GM12864 (cell line): Measurements from ENCODE around the gene EPHB2.

Experiments
- DNase-seq: peaks from one replicate; pipeline ENCODE4 v3.0.0-alpha.2; 2011; ENCODE audit warnings: low read depth
- H3K4me3 ChIP-seq: 2 replicates; pipeline ENCODE4 v1.5.1; 2011; ENCODE audit warnings: mild to moderate bottlenecking, low read depth, low read length, control low read depth
- TF ChIP-seq, protein P1 (sequence below): IDR thresholded peaks from 2 replicates; pipeline ENCODE4 v1.5.1; 2011; ENCODE audit warnings: low read depth, mild to moderate bottlenecking, moderate library complexity, low read length, control low read depth, inconsistent platforms; ENCODE audit errors: missing control alignments

The EPHB2 gene

DNA sequence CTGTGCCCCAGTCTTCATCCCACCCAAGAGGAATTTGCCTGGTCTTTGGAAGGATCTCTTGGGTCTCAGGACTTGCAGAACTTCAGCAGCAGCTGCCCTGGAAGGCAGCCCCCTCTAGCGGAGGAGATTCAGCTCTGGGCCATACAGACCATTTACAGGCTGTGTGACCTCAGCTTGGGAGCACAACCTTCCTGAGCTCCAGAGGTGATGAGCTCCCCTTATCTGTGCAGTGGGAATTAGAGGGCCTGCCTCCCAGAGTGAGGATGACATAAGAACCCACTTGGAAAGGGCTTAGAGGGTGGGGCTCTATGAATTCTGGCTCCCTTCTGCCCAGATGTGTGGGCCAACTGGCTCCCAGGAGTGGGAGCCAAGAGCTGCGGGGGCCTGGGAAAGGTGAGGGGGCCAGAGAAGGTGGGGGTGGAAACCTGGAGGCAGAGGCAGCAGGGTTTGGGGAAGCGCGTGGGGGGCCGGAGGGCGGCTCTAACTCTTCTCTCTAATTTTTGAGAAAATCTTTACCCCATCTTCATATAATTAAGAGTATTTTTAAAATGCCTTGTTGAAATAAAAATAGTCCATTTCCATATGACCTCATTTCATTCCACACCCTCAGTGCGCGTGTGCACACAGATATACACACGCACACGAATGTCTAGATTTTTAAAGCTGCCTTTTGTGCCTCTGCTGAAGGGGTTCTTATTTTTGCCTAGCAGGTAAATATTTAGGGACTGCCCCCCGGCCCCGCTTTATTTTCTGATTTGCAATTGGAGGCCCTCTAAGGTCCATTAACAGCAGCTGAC is 21.5 kb downstream of the EPHB2 start:
- no peak overlapping the region for H3K4me3 ChIP-seq
- TF ChIP-seq, protein P1, sequence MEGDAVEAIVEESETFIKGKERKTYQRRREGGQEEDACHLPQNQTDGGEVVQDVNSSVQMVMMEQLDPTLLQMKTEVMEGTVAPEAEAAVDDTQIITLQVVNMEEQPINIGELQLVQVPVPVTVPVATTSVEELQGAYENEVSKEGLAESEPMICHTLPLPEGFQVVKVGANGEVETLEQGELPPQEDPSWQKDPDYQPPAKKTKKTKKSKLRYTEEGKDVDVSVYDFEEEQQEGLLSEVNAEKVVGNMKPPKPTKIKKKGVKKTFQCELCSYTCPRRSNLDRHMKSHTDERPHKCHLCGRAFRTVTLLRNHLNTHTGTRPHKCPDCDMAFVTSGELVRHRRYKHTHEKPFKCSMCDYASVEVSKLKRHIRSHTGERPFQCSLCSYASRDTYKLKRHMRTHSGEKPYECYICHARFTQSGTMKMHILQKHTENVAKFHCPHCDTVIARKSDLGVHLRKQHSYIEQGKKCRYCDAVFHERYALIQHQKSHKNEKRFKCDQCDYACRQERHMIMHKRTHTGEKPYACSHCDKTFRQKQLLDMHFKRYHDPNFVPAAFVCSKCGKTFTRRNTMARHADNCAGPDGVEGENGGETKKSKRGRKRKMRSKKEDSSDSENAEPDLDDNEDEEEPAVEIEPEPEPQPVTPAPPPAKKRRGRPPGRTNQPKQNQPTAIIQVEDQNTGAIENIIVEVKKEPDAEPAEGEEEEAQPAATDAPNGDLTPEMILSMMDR = peak; percentile 52
- no peak for DNase-seq

DNA sequence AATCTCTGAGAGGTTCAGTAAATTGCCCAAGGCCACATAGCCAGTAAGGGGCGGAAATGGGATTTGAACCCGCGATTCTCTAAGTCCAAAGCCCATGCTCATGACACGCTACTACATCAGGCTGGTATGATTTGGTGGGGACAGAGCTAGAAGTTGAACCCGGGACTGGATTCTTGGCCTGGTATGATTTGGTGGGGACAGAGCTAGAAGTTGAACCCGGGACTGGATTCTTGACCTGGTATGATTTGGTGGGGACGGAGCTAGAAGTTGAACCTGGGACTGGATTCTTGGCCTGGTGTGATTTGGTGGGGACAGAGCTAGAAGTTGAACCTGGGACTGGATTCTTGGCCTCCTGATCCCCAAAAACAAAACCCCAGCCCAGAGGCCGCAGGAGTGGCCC is 23.0 kb downstream of the EPHB2 start:
- TF ChIP-seq, protein P1 = no peak
- no peak for DNase-seq
- no peak overlapping the region for H3K4me3 ChIP-seq

DNA sequence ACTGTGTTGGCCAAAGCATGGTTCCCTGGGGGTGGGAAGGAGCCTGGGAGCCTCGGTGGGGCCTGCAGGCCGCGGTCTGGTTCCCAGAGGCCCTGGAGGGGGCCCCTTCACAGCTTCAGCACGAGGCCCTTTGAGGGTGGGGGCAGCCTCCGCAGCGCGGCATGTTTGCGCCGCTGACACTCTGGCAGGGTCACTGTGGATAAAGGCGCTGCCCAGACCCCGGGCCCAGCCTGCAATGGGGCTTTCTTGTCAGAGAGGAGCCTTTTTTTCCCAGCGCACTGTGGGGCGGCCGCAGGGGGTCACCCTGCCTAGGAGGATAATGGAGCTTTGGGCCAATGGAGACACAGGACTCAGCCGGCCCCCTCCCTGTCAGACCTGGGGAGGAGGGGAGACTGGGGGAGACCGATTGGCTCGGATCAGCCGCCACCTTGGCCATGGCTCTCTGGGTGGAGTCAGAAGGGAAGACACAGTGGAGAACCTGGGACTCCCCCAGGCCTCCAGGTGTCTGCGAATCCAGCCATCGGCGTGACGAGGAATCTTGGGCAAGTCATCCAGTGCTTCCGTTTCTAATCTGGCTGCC is 26.0 kb downstream of the EPHB2 start:
- DNase-seq = no peak
- TF ChIP-seq, protein P1 = no peak

DNA sequence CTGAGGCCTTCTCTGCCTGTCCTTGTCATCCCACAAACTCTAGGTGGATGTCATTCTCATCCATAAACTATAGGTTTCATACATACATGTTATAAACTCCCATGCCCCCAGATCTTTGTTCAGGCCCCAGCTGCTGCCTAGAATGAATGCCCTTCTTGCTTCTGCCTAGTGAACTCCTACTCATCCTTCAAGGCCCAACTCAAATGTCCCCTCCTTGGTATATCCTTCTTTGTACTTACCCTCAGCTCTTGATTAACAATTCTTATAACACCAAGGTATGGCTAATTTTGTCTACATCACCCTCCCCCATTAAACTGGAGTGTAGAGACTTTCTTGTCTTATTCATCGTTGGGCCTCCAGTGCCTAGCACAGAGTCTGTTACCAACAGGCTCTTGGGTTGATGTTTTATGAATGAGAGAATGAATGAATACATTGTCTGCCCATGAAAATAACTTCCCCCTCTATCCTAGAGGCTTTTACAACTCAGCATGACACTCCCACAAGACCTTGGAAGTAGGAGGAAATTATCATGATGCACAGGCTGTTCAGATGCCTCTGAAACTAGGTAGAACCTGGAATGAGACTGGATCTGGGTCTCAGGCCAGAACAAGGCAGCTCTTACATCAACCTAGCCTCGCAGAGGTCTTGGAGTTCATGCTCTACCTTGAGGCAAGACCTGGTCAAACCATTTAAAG is 26.9 kb downstream of the EPHB2 start:
- H3K4me3 ChIP-seq = no peak overlapping the region
- TF ChIP-seq, protein P1 = no peak
- DNase-seq = no peak

More for the DNA sequence above, 26.0 kb downstream of the EPHB2 start:
- no peak overlapping the region for H3K4me3 ChIP-seq

DNA sequence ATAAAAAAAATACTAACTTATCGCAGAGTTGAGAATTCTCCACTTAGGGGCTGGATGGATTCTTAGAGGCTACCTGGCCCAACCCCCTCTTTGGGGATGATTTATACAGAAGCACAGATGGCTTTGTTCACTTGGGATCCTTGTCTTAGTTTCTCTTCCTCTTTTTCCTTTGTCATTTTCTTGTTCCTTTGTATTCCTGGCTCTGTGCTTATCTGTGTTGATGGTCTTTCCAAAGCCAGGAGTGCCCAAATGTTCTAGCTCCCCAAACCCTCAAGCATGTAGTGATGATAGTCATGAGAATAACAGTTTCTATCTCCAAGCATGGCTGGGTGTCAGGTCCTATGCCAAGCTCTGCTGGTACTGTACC is 27.4 kb downstream of the EPHB2 start:
- DNase-seq = no peak
- no peak overlapping the region for H3K4me3 ChIP-seq
- TF ChIP-seq, protein P1 = no peak

- no peak for DNase-seq
- TF ChIP-seq, protein P1 = no peak
- H3K4me3 ChIP-seq = no peak overlapping the region
These were observed 27.9 kb downstream of the EPHB2 start for GRCh38 chr1:22738522-22738921.
